H9 (cell line): ENCODE data around the gene CCT7. TPM values are rescaled to one million over a fixed set of nuclear protein-coding genes. Genes with fewer than 3 reads are reported as not detected.

Experiments
- DNase-seq: peaks from one replicate; pipeline ENCODE4 v3.0.0-alpha.2; 2017
- H2AFZ ChIP-seq: one replicate; pipeline ENCODE4 v1.6.1; 2013; ENCODE audit warnings: mild to moderate bottlenecking, low read length, control low read depth, moderate library complexity
- H2AK5ac ChIP-seq: 2 replicates; pipeline ENCODE4 v1.6.1; 2013; ENCODE audit warnings: low read length, control low read depth, mixed read lengths; ENCODE audit not compliant: insufficient read length
- H2BK120ac ChIP-seq: one replicate; pipeline ENCODE4 v1.6.1; 2013; ENCODE audit warnings: low read depth, mild to moderate bottlenecking, low read length, control low read depth, inconsistent platforms; ENCODE audit not compliant: poor library complexity, severe bottlenecking
- H2BK12ac ChIP-seq: 2 replicates; pipeline ENCODE4 v1.6.1; 2013; ENCODE audit warnings: low read length, control low read depth, mixed read lengths, low read depth; ENCODE audit not compliant: insufficient read length
- H2BK15ac ChIP-seq: 2 replicates; pipeline ENCODE4 v1.6.1; 2013; ENCODE audit warnings: low read depth, low read length, control low read depth
- H2BK20ac ChIP-seq: one replicate; pipeline ENCODE4 v1.6.1; 2013; ENCODE audit warnings: low read depth, mild to moderate bottlenecking, low read length, control low read depth, inconsistent platforms; ENCODE audit not compliant: poor library complexity, severe bottlenecking
- H2BK5ac ChIP-seq: 2 replicates; pipeline ENCODE4 v1.6.1; 2013; ENCODE audit warnings: low read length, control low read depth, mixed read lengths; ENCODE audit not compliant: insufficient read length
- H3K14ac ChIP-seq: 2 replicates; pipeline ENCODE4 v1.6.1; 2013; ENCODE audit warnings: low read length, control low read depth; ENCODE audit not compliant: insufficient read depth
- H3K18ac ChIP-seq: 2 replicates; pipeline ENCODE4 v1.6.1; 2013; ENCODE audit warnings: low read depth, mild to moderate bottlenecking, mixed read lengths, low read length, control low read depth; ENCODE audit not compliant: insufficient read length
- H3K23ac ChIP-seq: 2 replicates; pipeline ENCODE4 v1.6.1; 2013; ENCODE audit warnings: low read length, control low read depth, mixed read lengths, low read depth; ENCODE audit not compliant: insufficient read length
- H3K23me2 ChIP-seq: 2 replicates; pipeline ENCODE4 v1.6.1; 2013; ENCODE audit warnings: low read depth, mild to moderate bottlenecking, mixed read lengths, low read length, control low read depth; ENCODE audit not compliant: insufficient read length, poor library complexity, severe bottlenecking
- H3K27ac ChIP-seq: 2 replicates; pipeline ENCODE4 v1.5.1; 2013; ENCODE audit warnings: low read length, control low read depth, mixed read lengths, low read depth; ENCODE audit not compliant: insufficient read length
- H3K27me3 ChIP-seq: 2 replicates; pipeline ENCODE4 v1.6.1; 2013; ENCODE audit warnings: low read length, control low read depth, inconsistent platforms; ENCODE audit not compliant: insufficient read depth
- H3K4ac ChIP-seq: 2 replicates; pipeline ENCODE4 v1.6.1; 2013; ENCODE audit warnings: low read depth, mild to moderate bottlenecking, control low read depth, inconsistent platforms, low read length, moderate library complexity
- H3K4me1 ChIP-seq: 2 replicates; pipeline ENCODE4 v1.6.1; 2013; ENCODE audit warnings: low read length, control low read depth, inconsistent platforms; ENCODE audit not compliant: insufficient read depth
- H3K4me2 ChIP-seq: 2 replicates; pipeline ENCODE4 v1.6.1; 2013; ENCODE audit warnings: low read length, control low read depth, mixed read lengths; ENCODE audit not compliant: insufficient read length, insufficient read depth
- H3K56ac ChIP-seq: 2 replicates; pipeline ENCODE4 v1.6.1; 2013; ENCODE audit warnings: low read depth, mild to moderate bottlenecking, mixed read lengths, low read length, control low read depth; ENCODE audit not compliant: insufficient read length
- H3K79me1 ChIP-seq: 2 replicates; pipeline ENCODE4 v1.6.1; 2013; ENCODE audit warnings: low read depth, mild to moderate bottlenecking, moderate library complexity, low read length, control low read depth, inconsistent platforms; ENCODE audit not compliant: insufficient read depth, poor library complexity, severe bottlenecking
- H3K79me2 ChIP-seq: 2 replicates; pipeline ENCODE4 v1.6.1; 2013; ENCODE audit warnings: low read length, control low read depth, inconsistent platforms; ENCODE audit not compliant: insufficient read depth
- H3K9ac ChIP-seq: 2 replicates; pipeline ENCODE4 v1.6.1; 2013; ENCODE audit warnings: low read length, control low read depth, mixed read lengths; ENCODE audit not compliant: insufficient read length; ENCODE audit errors: extremely low read depth
- H3K9me3 ChIP-seq: one replicate; pipeline ENCODE4 v1.6.1; 2013; ENCODE audit warnings: low read depth, low read length, inconsistent platforms; ENCODE audit not compliant: control insufficient read depth
- H3T11ph ChIP-seq: one replicate; pipeline ENCODE4 v1.6.1; 2013; ENCODE audit warnings: mild to moderate bottlenecking, low read length, control low read depth, inconsistent platforms
- H4K20me1 ChIP-seq: one replicate; pipeline ENCODE4 v1.6.1; 2013; ENCODE audit not compliant: control insufficient read depth, insufficient read length, insufficient read depth
- H4K5ac ChIP-seq: 2 replicates; pipeline ENCODE4 v1.6.1; 2013; ENCODE audit warnings: low read depth, mild to moderate bottlenecking, mixed read lengths, low read length, control low read depth; ENCODE audit not compliant: insufficient read length
- H4K8ac ChIP-seq: replicated peaks from 2 replicates; pipeline ENCODE4 v1.6.1; 2013; ENCODE audit warnings: low read length, control low read depth, mixed read lengths, low read depth; ENCODE audit not compliant: insufficient read length
- H4K91ac ChIP-seq: 2 replicates; pipeline ENCODE4 v1.6.1; 2013; ENCODE audit warnings: low read depth, mild to moderate bottlenecking, moderate library complexity, mixed read lengths, low read length, control low read depth; ENCODE audit not compliant: insufficient read length
- H3K27ac Mint-ChIP-seq, 3 experiments: 2 replicates in 2 of 3; 3 replicates in 1 of 3; pipeline ENCODE4 v1.8.0; 2020 to 2021; ENCODE audit warnings: mixed read lengths in 3 of 3, mild to moderate bottlenecking in 1 of 3, moderate library complexity in 1 of 3
- H3K27me3 Mint-ChIP-seq: 2 replicates; pipeline ENCODE4 v1.8.0; 2021; ENCODE audit warnings: low read depth, mild to moderate bottlenecking, moderate library complexity, mixed read lengths
- H3K36me3 Mint-ChIP-seq, 3 experiments: 2 replicates in 2 of 3; 3 replicates in 1 of 3; pipeline ENCODE4 v1.8.0; 2020 to 2021; ENCODE audit warnings: low read depth in 3 of 3, mixed read lengths in 3 of 3; ENCODE audit not compliant: insufficient read depth in 1 of 3
- H3K4me1 Mint-ChIP-seq, 2 experiments: 2 replicates each; pipeline ENCODE4 v1.8.0; 2020; ENCODE audit warnings: mixed read lengths in 2 of 2
- H3K4me3 Mint-ChIP-seq, 2 experiments: 2 replicates in 1 of 2; 3 replicates in 1 of 2; pipeline ENCODE4 v1.8.0; 2020 to 2021; ENCODE audit warnings: mild to moderate bottlenecking in 2 of 2, mixed read lengths in 2 of 2, moderate library complexity in 1 of 2
- H3K9me3 Mint-ChIP-seq, 2 experiments: 2 replicates in 1 of 2; 3 replicates in 1 of 2; pipeline ENCODE4 v1.8.0; 2020; ENCODE audit warnings: mild to moderate bottlenecking in 2 of 2, mixed read lengths in 2 of 2, moderate library complexity in 1 of 2
- WGBS: extraction: QIAGEN DNeasy Blood & Tissue Kit; methylation state at CpG from one replicate; pipeline ENCODE4 v1.1.7; 2013; ENCODE audit warnings: missing lambda C conversion rate, low lambda C conversion rate, mixed read lengths; ENCODE audit not compliant: insufficient read length; ENCODE audit errors: extremely low coverage; 5-methylcytosine and 5-hydroxymethylcytosine counted together
- total RNA-seq: library from RNA; stranded (reverse); gene quantifications from 2 replicates; pipeline ENCODE4 v1.2.1, GENCODE V29; 2021
- TF ChIP-seq, protein P1 (sequence below): fragments of 200-600 bp; sonication (generic); conservative IDR thresholded peaks from 3 replicates; pipeline ENCODE4 v1.8.0; 2021; ENCODE audit warnings: antibody characterized with exemption, mild to moderate bottlenecking

The CCT7 gene
- total RNA-seq, 1 experiment from 2014 or later: 500 TPM

DNA sequence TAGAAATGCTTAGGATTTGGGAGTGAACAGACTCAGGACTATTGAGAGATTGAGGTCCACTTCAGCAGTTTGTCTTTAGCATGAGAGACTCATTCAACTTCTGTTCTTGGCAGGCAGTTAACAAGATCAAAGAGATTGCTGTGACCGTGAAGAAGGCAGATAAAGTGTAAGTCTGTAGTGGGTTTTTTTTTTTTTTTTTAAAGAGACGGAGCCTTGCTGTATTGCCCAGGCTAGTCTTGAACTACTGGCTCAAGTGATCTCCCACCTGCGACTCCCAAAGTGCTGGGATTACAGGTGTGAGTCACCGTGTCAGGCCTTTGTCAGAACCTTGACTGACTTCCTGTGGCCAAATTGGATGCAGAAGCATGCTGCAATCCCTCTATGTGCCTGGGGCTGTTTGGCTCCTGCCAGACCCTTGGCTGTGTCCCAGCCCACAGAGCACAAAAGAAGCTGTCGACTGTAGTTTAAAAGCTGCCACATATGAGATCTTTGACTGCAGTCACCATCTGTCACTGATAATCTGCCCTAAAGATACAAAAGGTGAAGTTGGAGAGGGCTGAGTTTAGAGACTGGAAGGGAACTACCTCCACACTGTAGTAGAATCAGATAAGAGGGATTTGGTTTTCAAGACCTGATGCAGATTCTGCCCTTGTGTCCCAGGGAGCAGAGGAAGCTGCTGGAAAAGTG, 9.9 kb downstream of the CCT7 start:
- peaks cover 44 to 92% (median 90%) of the 10 kb centered on the region in 3 experiments for H3K36me3 Mint-ChIP-seq
- Histone ChIP-seq H2BK15ac (no peak overlapping the region), H2BK20ac (no peak overlapping the region), H3K4me1 (no peaks in the 10 kb centered on the region), H3K14ac (no peak overlapping the region), H2BK12ac (no peak overlapping the region), H3K79me1 (no peaks in the 10 kb centered on the region), H3K4me2 (no peak overlapping the region), H3K9ac (no peak overlapping the region), H3K27ac (no peak overlapping the region), H4K20me1 (no peaks in the 10 kb centered on the region), H3K27me3 (no peaks in the 10 kb centered on the region), H3K4ac (no peak overlapping the region), H3T11ph (no peak overlapping the region), H3K23ac (no peak overlapping the region), H3K79me2 (peaks cover 3% of the 10 kb centered on the region), H2AK5ac (no peak overlapping the region), H3K9me3 (no peaks in the 10 kb centered on the region), H2BK5ac (no peak overlapping the region), H3K56ac (no peak overlapping the region), H3K23me2 (no peaks in the 10 kb centered on the region), H4K5ac (no peak overlapping the region), H2AFZ (no peak overlapping the region), H2BK120ac (no peak overlapping the region), H4K8ac (no peak overlapping the region), H4K91ac (no peak overlapping the region), H3K18ac (no peak overlapping the region)
- no peaks in the 10 kb centered on the region for H3K27me3 Mint-ChIP-seq
- no CpG with 5 or more reads among the region's 5 CpGs for WGBS
- TF ChIP-seq, protein P1, sequence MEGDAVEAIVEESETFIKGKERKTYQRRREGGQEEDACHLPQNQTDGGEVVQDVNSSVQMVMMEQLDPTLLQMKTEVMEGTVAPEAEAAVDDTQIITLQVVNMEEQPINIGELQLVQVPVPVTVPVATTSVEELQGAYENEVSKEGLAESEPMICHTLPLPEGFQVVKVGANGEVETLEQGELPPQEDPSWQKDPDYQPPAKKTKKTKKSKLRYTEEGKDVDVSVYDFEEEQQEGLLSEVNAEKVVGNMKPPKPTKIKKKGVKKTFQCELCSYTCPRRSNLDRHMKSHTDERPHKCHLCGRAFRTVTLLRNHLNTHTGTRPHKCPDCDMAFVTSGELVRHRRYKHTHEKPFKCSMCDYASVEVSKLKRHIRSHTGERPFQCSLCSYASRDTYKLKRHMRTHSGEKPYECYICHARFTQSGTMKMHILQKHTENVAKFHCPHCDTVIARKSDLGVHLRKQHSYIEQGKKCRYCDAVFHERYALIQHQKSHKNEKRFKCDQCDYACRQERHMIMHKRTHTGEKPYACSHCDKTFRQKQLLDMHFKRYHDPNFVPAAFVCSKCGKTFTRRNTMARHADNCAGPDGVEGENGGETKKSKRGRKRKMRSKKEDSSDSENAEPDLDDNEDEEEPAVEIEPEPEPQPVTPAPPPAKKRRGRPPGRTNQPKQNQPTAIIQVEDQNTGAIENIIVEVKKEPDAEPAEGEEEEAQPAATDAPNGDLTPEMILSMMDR: no peak
- H3K9me3 Mint-ChIP-seq: no peaks in the 10 kb centered on the region
- no peak overlapping the region; a peak in 1 of 7 replicates for H3K27ac Mint-ChIP-seq
- H3K4me1 Mint-ChIP-seq: peaks cover 0 to 3% of the 10 kb centered on the region in 2 experiments; a peak in 1 of 4 replicates
- no peak for DNase-seq
- H3K4me3 Mint-ChIP-seq: no peak overlapping the region
